Measurements from ENCODE around the gene CCL4L2. TPM values are rescaled to one million over a fixed set of nuclear protein-coding genes. Genes with fewer than 3 reads are reported as not detected.
"Not testable (repeated sequence)": the region's sequence is repeated elsewhere in the genome, so short reads cannot be mapped to it uniquely, and the experiment has no call there.

Gene CCL4L2
- not detected for total RNA-seq

DNA sequence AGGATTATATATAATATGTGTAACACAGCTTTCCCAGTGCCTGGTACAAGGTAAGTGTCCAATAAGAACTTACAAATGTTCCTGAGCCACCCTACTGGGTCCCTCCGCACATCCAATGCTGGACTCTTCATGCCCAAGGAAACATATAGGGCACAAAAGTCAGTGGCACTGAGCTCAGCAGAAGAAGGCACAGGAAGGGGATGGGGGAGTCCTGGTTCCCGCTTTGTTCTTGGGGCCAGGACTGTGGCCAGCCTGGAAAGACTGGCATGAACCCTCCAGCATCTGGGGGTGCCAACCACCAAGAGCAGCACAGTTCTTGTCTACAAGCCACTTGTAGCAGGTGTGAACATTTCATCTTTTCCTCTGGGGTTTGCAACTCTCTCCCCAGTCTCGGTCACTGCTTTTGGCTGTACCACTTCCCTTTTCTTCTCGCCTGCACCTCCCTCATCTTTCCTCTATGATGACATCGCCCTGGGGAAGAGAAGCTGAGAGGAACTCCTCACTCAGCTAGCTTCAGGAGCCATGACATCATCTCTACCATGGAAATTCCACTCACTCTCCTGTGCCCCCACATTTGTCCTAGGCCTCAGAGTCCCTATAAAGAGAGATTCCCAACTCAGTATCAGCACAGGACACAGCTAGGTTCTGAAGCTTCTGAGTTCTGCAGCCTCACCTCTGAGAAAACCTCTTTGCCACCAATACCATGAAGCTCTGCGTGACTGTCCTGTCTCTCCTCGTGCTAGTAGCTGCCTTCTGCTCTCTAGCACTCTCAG is at the start of gene CCL4L2:
Gene CCL4L2 (plus strand): TSS at position 625 of the 773 bp plus-strand sequence.
- DNase-seq (ENCODE audit: low read depth in 2 of 3, low spot score in 2 of 3): peak in 1 of 3 donors; percentile 58

DNA sequence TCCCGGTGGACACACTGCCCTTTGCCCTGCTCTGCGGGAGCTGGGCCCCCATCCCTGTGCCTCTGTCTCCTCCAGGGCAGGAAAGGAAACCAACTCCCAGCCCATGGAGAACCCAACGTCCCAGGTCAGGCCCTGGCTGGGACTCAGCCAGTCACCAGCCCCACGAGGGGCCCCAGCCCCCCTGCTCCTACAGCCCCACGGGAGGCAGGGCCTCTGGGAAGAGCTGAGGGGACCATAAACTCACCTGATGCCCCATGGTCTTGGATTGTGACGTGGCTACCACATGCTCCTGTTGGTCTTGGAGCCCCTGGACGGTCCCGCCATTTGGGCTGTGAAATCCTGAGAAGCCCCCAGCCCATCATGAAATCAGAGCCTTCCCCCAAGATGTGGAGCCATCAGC is 42.0 kb upstream of the CCL4L2 start:
- not testable (repeated sequence) for DNase-seq (ENCODE audit: low read depth in 2 of 3, low spot score in 2 of 3)

DNA sequence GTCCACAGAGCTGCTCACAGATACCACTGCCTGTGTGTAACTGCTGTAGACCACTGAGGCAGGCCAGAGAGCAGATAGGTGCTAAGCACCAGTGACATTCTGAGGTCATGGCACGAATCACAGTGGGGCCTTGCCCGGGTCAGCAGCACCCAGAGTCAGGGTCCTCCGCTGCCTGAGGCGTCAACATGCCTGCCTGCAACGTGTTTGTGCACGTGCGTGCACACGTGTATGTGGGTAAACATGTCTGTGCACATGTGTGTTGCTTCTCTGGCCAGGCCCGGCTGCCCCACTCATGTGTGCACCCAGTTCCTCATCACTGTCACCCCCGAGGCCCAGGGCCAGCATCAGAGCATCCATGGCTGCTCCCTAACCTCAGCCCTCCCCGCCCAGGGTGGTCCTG is 34.3 kb upstream of the CCL4L2 start, which contains the start of gene TBC1D3B:
Gene TBC1D3B (minus strand): TSS at position 101 of the 400 bp plus-strand sequence. CDS start 1,586 bp downstream, outside the sequence.
- DNase-seq (ENCODE audit: low read depth in 2 of 3, low spot score in 2 of 3): not testable (repeated sequence)

DNA sequence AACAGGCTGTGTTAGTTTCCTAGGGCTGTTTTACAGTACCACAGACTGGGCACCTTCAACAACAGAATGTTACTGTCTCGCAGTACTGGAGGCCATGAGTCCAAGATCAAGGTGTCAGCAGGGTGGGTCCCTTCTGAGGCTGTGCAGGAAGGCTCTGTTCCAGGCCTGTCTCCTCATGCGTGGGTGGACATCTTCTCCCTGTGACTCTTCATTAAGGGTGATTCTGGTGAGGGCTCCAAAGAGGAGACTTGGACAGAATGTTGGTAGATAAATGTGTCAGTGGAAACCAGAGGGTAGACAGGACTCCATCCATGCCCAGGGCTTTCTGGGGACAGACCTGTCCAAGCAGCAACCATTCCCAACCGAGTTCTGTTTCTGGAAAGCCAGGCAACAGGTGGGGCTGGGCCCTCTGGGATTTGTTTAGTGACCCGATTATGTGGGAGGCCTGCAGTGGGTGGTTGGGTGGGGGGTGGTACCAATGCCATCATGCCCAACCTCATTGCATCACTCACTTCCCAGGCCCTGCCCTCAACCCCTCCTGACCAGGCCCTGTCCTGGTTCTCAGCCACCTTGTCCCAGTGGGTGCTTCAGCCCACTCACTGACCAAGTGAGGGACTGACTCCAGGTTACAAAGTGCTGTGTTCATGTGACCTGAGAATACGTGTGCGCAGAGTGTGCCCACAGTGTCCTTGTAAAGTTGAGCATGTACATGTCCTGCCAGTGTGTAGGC is 29.3 kb upstream of the CCL4L2 start:
- not testable (repeated sequence) for DNase-seq (ENCODE audit: low read depth in 2 of 3, low spot score in 2 of 3)

DNA sequence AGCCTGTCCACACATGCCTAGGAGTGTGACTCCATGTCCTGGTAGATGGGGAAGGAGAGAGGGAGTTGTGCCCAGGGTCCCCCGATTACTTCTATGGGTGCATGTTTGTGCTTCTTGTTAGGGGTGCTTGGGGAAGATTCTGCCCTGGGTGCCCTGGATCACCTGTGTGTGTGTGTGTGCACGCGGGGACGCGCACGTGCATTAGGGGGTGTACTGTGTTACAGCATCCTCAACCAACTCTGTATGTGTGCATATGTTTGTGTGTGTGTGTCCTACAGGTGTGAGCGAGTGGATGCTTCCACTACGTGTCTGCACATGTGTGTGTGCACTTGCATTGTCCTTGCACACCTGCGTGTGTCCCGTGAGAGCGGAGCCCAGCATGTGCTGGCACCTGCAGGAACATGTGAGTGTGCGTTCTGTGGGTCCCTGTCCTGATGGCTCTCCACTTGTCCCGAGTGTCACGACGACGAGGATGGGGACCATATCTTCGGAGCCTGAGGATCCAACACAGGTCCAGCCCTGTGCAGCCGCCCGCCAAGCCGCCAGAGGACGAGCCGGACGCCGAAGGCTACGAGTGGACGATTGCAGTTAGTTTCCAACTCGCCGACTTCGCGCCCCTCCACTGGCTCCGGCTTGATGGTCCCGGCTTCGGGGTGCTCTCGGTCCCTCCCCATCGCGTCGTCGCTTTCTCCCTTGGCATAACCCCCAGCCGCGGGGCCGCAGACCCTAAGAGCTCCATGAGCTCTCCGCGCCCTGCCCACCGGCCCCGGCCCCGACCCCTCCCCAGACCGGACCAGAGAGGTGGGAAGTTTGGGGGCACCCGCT is 28.5 kb upstream of the CCL4L2 start:
- peak in 1 of 3 donors; percentile 40 for DNase-seq (ENCODE audit: low read depth in 2 of 3, low spot score in 2 of 3)

DNA sequence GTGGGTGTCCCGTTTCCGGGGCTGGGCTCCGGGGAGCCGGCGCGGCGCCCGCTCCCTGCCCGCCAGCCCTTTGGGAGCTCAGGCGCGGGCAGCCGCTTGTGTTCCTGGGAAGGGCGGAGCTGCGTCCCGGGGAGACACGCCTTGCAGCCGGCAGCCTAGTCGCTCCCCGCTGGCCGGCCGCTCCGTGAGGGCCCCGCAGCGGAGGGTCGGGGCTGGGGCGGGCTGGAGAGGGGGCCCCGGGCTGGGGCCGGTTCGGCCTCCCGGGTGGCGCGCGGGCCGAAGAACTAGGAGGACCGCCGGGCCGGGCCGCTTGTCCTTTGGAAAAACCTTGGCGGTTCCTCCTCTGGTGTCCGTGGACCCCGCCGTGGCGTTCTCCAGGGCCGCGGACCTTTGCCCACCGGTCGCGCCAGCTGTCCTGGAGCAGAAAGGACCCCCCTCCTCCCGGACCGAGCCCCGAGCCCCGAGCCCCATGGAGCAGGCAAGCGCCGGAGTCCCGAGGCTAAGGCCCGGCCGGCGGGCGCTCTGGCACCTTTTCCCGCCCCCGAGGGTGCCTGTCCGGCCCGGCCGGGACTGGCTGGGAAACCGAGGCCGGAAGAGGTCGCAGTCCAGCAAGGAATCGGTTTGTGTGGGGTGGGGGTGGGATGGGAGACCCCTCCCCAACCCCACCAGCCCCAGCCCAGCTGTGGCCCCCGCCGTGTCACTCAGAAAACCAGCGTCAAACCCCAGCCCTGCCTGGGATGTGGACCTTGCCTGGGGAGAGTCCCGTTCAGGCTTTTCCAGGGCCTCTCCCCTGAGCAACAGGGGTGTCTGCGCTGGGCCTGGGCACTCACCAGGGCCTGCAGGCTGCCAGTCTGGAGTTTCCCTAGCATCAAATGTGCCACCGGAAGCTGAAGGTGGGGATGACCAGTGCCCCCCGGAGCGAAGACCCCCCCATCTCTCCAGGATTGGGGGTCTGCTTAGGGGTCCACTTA is 27.6 kb upstream of the CCL4L2 start:
- peak in 1 of 3 donors; percentile 41 for DNase-seq (ENCODE audit: low read depth in 2 of 3, low spot score in 2 of 3)

DNA sequence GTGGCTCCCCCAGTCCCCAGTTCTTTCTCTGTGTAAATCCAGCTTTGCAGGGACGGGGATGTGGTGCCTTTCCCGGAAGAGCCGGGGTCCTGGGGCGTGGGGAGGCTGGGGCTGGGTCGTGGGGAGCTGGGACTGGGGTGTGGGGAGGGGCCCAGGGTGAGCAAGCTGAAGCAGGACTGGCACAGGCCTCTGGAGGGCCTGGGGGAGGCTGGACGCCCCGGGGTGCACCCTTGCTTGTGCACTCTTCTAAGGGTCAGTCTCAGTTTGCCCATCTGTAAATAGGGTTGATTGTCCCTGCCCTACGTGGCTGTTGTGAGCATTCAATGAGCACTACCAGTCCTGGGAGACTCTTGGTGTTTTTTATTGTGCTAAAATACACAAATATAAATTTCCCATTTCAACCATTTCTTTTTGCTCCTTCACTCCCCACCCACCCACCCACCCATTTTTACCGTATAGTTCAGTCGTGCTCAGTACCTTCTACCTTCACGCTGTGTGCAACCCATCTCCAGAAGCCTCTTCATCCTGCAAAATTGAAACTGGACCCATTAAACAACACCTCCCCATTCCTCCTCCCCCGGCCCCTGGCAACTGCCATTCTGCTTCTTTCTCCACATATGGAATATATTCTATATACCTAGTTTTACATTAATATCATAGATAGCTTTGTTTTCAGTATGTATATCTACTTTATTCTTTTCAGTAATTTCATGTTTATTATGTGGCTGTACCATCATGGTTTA is 26.7 kb upstream of the CCL4L2 start:
- DNase-seq (ENCODE audit: low read depth in 2 of 3, low spot score in 2 of 3): no peak

DNA sequence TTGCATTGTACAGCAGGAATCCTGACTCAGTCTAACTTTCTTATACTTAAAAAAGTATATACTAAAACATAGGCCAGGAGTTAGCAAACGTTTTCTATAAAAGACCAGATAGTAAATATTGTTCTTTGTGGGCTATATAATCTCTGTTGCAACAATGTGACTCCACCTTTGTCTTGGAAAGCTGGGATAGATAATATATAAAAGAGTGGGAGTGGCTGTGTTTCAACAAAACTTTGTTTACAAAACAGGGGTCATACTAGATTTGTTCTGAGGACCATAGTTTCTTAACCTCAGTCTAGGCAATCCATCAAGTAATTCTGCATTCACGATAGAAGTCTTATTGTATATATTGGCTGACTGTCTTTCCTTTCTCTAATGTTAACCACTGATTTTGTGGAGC is 25.4 kb upstream of the CCL4L2 start:
- DNase-seq (ENCODE audit: low read depth in 2 of 3, low spot score in 2 of 3): no peak

DNA sequence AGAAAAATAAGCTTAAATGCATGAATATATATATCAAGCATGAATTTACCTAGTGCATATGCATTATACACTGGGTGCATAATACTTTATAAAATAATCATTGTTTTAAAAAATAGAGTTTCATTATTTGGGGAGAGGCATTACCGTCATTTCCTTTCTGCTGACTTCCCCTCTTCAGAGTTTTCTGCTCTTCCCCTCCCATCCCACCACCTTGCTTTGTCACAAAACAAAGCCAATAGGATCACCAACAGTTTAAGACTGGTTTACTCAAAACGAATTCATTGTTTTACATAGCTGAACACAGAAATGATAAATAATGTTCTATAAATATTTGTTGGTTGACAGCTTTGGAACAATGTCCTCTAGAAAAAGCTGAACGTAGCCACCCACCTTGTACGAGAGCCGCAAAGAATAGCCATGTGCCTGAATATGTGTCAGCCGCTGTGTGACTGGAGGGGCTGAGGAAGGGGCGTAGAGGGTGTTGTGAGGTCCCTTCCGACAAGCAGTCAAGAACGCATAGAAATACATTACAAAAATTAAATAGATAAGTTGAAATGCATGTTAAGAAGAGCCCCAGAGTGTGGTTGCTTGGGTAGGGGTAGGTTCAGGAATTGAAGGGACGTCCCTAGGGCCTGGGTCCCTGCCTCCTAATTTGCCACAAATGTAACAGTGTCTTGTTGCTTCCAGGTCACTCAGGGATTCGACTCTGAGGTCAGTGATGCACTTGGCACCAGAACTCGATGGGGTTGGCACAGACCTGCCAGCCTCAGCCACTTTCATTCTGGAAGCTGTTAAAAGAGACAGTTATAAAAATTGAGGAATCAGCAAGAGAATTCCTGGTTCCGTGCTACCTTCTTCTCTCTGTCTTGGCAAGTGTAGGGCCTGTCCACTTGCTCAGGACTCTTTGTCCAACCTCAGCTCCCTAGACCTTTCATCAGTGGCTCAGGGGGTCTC is 23.8 kb upstream of the CCL4L2 start:
- peak in 1 of 3 donors; percentile 49 for DNase-seq (ENCODE audit: low read depth in 2 of 3, low spot score in 2 of 3)

DNA sequence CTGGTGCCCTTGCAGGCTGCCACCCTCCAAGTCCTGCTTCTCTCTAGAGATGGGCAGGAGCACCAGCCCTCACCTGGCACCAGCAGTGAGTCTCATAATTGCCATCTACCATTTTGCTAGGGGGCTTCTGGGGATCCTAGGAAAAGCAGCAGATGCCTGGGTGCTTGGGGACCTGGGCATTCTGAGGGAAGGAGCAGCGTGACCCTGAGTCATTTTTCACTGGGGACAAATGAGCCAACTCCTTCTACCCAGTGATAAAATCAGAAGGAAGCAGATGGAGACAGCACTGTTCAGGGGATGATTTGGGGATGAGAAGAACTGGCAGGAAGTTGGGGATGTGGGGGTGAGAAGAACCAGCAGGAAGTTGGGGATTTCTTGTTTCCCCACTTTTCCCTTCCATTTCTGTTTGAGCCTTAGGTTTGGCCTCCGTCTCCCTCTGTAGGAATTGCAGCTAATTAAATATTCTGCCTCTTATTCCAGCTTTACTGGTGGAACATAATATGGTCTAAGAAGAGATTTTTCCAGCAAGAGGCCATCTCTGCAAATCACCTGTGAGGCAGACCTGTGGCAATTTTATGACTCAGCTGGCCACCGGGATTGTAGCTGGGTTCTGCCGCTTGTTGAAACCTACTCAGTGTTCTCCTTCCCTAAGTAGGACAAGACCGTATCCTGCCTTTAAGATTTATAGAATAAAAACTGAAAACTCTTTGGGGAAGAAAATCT is 22.8 kb upstream of the CCL4L2 start:
- DNase-seq (ENCODE audit: low read depth in 2 of 3, low spot score in 2 of 3): peak in 2 of 3 donors; percentile 28 to 53

DNA sequence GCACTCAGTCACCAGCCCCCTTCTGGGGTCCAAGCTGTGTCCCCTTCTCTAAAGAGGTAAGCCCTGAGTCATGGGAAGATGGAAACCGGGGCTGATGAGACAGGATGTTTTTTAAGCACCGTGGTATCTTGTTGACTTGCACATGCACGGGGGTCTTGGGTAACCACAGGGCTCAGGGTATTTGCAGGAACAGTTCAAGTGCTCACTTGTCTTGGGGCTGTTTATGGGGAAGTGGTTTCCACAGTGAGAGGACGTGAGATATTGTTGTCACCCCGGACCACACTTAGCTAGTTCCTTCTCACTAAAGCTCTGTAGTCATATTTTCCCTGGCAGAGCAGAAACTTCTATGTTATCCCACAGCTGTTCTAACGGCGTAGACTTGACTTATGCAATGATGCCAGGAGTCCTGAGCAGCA is 22.0 kb upstream of the CCL4L2 start:
- DNase-seq (ENCODE audit: low read depth in 2 of 3, low spot score in 2 of 3): peak in 2 of 3 donors; percentile 90 to 96

DNA sequence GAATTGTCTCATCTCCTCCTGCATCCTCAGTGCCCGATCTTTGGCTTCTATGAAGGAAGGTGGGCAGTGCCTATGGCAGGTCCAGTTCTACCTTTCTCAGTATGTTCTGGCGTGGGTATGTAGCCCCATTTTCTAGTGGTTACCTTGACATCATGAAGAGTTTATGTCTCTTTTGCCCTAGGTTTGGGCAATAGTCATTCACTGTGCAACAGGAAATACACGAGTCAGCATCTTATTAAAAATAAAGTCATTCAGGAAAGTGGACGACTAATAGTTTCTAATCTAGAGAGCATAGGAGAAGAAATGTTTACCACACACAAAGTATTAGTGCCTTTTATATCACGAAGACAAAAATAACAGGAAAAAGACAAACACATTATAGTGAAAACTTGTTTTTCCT is 20.9 kb upstream of the CCL4L2 start:
- not testable (repeated sequence) for DNase-seq (ENCODE audit: low read depth in 2 of 3, low spot score in 2 of 3)

DNA sequence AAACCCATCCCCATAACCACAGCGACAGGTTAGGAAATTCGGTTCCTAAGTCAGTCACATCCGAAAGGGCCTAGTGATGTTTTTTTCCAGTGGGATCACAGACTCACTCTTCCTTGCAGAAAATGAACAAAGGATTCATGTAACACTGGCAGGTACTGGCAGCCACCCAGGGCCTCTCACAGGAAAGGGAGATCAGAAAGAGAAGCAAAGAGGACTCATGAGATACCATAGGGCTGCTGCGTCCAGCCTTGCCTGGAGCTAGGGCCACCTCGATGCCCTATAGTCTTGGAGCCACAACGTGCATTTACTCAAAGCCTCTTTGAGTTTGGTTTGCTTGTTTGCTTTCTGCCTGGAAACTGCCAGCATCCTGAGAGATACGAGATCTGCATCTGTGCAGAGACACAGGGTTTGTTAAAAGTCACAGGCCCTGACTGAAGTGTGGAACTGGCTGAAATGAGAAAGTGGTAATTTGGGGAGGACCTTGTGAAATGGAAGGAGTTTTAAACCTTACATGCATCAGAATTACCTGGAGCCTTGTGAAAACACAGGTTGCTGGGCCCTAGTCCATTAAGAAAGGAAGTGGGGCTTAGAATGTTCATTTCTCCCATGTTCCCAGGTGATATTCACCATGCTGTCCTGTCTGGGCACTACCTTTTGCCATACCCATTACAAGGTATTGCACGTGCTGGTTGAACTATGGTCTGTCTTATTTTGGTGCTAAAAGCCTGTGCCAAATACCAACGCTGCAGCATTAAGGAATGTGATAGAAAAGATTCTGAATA is 20.1 kb upstream of the CCL4L2 start:
- DNase-seq (ENCODE audit: low read depth in 2 of 3, low spot score in 2 of 3): not testable (repeated sequence)

DNA sequence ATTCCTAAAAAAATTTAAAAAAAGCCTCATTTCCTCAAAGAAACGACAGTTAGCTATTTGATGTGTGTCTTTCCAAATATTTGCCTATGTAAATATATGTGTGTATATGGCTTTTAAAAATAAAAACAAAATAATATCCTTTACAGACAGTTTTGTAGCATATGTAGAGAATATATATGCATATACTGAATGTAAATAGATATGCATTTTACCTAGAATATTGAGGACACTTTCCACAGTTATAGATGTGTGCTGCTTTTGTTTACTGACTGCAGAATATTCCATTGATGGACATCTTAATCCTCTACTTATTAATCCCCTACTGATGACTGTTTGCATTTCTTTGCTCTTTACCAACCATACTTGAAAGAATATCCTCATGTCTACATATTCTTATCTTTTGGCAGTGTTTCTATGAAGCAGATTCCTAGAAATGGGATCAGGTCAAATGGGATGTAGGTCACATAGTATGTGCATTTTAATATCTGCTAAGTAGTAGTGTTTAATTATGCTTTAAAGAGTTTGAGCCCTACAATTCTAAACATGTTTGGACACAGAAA is 17.6 kb upstream of the CCL4L2 start:
- DNase-seq (ENCODE audit: low read depth in 2 of 3, low spot score in 2 of 3): no peak

DNA sequence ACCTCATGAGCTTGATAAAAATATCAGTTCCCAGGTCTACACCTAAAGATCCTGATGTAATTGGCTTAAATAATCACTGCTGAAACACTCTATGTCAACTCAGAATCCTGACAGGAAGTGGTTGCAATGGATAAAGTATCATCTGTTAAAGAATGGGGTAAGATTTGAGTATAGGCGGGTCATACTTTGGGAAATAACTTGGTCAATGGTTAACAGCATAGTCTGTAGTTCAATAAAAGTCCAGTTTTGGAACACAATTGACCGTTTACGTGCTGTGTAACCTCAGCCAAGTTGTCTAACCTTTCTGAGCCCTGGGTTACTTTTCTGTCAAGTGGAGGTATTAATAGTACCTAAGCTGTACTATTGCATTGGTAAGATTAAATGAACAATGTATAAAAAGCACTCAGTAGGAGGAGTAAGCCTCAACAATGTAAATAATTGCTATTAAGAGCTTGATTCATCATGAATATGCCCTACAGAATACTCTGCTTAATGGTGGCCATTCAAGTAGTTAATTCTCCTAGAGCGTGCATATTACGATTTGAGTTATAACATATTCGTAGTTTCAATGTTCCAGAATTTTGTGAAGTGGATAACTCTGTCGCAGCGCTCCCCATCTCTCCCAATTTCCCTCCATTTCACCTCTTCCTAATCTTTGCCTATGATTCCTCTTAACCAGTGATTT is 16.6 kb upstream of the CCL4L2 start:
- DNase-seq (ENCODE audit: low read depth in 2 of 3, low spot score in 2 of 3): not testable (repeated sequence)

All from hematopoietic multipotent progenitor cell (in vitro differentiated cells).